ENCODE measurements around the gene AJAP1.

- TF ChIP-seq CTCF (IDR thresholded peaks at IDR 0.05; ENCODE audit: insufficient read depth, low read length) (no peak), POLR2AphosphoS5 (IDR thresholded peaks at IDR 0.05; ENCODE audit: low read depth) (no peak), SPI1 (IDR thresholded peaks at IDR 0.05; ENCODE audit: borderline replicate concordance, low read depth) (no peak), GABPA (IDR thresholded peaks at IDR 0.05; ENCODE audit: low read depth) (no peak)
- TF ChIP-seq, protein P1, sequence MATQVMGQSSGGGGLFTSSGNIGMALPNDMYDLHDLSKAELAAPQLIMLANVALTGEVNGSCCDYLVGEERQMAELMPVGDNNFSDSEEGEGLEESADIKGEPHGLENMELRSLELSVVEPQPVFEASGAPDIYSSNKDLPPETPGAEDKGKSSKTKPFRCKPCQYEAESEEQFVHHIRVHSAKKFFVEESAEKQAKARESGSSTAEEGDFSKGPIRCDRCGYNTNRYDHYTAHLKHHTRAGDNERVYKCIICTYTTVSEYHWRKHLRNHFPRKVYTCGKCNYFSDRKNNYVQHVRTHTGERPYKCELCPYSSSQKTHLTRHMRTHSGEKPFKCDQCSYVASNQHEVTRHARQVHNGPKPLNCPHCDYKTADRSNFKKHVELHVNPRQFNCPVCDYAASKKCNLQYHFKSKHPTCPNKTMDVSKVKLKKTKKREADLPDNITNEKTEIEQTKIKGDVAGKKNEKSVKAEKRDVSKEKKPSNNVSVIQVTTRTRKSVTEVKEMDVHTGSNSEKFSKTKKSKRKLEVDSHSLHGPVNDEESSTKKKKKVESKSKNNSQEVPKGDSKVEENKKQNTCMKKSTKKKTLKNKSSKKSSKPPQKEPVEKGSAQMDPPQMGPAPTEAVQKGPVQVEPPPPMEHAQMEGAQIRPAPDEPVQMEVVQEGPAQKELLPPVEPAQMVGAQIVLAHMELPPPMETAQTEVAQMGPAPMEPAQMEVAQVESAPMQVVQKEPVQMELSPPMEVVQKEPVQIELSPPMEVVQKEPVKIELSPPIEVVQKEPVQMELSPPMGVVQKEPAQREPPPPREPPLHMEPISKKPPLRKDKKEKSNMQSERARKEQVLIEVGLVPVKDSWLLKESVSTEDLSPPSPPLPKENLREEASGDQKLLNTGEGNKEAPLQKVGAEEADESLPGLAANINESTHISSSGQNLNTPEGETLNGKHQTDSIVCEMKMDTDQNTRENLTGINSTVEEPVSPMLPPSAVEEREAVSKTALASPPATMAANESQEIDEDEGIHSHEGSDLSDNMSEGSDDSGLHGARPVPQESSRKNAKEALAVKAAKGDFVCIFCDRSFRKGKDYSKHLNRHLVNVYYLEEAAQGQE (IDR thresholded peaks at IDR 0.05; ENCODE audit: insufficient replicate concordance, low read depth): no peak
These were observed 39.9 kb upstream of the AJAP1 start for GRCh38 chr1:4614371-4615137.
